Heart right ventricle (tissue), 16 donors: ENCODE data around the gene GIMAP4. TPM values are rescaled to one million over a fixed set of nuclear protein-coding genes. Genes with fewer than 3 reads are reported as not detected.

Experiments
- ATAC-seq, 8 donors: fragments of 200-7000 bp; cut with Tn5 transposase; one replicate each; pipeline ENCODE4 v1.9.1; 2020; ENCODE audit warnings: mild to moderate bottlenecking in 8 of 8, moderate library complexity in 8 of 8, moderate number of reproducible peaks in 1 of 8
- DNase-seq, 2 donors: peaks; one replicate each; pipeline ENCODE4 v3.0.0-alpha.2; 2020
- H3K27ac ChIP-seq, 10 donors: fragments of 200-600 bp; sonication (generic) in 2 of 10; one replicate each; pipeline versions ENCODE4 v1.5.0 to v1.8.0; 2020 to 2022; ENCODE audit warnings: mild to moderate bottlenecking in 3 of 10
- H3K27me3 ChIP-seq, 7 donors: fragments of 200-600 bp; one replicate each; pipeline ENCODE4 v1.8.0; 2021 to 2022; ENCODE audit warnings: mild to moderate bottlenecking in 2 of 7
- H3K36me3 ChIP-seq, 9 donors: fragments of 200-600 bp; sonication (generic) in 1 of 9; one replicate each; pipeline versions ENCODE4 v1.5.0 to v1.8.0; 2020 to 2022; ENCODE audit warnings: mild to moderate bottlenecking in 2 of 9
- H3K4me1 ChIP-seq, 9 donors: fragments of 200-600 bp; sonication (generic) in 1 of 9; one replicate each; pipeline versions ENCODE4 v1.5.0 to v1.8.0; 2020 to 2022; ENCODE audit warnings: mild to moderate bottlenecking in 4 of 9
- H3K4me3 ChIP-seq, 10 donors: fragments of 200-600 bp; sonication (generic) in 2 of 10; one replicate each; pipeline versions ENCODE4 v1.5.0 to v1.8.0; 2020 to 2022; ENCODE audit warnings: mild to moderate bottlenecking in 7 of 10, moderate library complexity in 2 of 10
- H3K9me3 ChIP-seq, 11 donors: fragments of 200-600 bp in 10 of 11; sonication (generic) in 2 of 11; one replicate each; pipeline versions ENCODE4 v1.5.0 to v1.8.0; 2013 to 2022; ENCODE audit warnings: mild to moderate bottlenecking in 2 of 11, control low read depth in 1 of 11, moderate library complexity in 1 of 11
- WGBS, 2 donors: extraction: QIAGEN DNeasy Blood & Tissue Kit; methylation state at CpG; one replicate each; pipeline ENCODE4 v1.1.7; 2013; ENCODE audit warnings: inconsistent platforms in 1 of 2; 5-methylcytosine and 5-hydroxymethylcytosine counted together
- intact Hi-C, 10 donors: fragments of 100-400 bp; cut with DNase I; formaldehyde crosslinking; loops; one replicate each; pipeline versions ENCODE4 v1.11.1 to v1.14.2; 2022
- polyA plus RNA-seq, 2 donors: library from polyadenylated mRNA; stranded (reverse); fragments of 200-250 nt; gene quantifications; one replicate each; pipeline ENCODE4 v1.2.3, GENCODE V29; 2013
- total RNA-seq, 10 donors: library from RNA; stranded (reverse); fragmentation: NEBNext Ultra II Directional in 3 of 10; extraction: Animal tissue kit (Norgen Biotek cat#: 25700) in 3 of 10; gene quantifications; one replicate each; pipeline versions ENCODE4 v1.2.1 to v1.2.4, GENCODE V29; 2021 to 2023
- TF ChIP-seq, protein P1 (sequence below), 9 donors: fragments of 200-600 bp; sonication (generic) in 2 of 9; IDR thresholded peaks; one replicate each; pipeline versions ENCODE4 v1.5.0 to v1.8.0; 2021 to 2022; ENCODE audit warnings: antibody characterized with exemption in 9 of 9, mild to moderate bottlenecking in 5 of 9, moderate library complexity in 1 of 9
- donor health status: Arrhythmogenic right ventricular cardiomyopathy.
- donor health status: ischemic (EF 13 %, LVEDD 7.1; RV severe dilation, severe dysfunction).
- donor health status: healthy with polysubstance abuse.
- donor health status: DM: no; HTN: yes; CAD: no.
- donor health status: DM: no; HTN: no; CAD: no.
- donor health status: ischemic (EF 25% LVEDD 6.9; RV normal size, moderate dysfunction).
- donor health status: ischemic (EF 25% LVEDD 5.7; RV mildly dilated, moderate dysfunction).
- donor health status: healthy.
- donor health status: DM: yes; HTN: yes; CAD: no.
- donor health status: Ischemic cardiomyopathy.
- donor health status: ischemic (EF 35%, LVEDD 5.7; RV mildly dilated, moderate dysfunction).
- donor health status: nonischemic (EF 11% LVEDD 7.7; RV severe dilation, severe dysfunction).
- donor health status: DM: yes; HTN: yes; CAD: no.
- donor health status: PGD.
- donor health status: ischemic (EF 29% LVEDD 5.4; RV normal size, mild dysfunction).
- donor health status: nonischemic (EF 23%, LVEDD 6.1; RV moderate dilation, normal function).

Gene GIMAP4
- total and polyA plus RNA-seq, 12 donors: 19.7 to 68.6 (median 34.5) TPM

DNA sequence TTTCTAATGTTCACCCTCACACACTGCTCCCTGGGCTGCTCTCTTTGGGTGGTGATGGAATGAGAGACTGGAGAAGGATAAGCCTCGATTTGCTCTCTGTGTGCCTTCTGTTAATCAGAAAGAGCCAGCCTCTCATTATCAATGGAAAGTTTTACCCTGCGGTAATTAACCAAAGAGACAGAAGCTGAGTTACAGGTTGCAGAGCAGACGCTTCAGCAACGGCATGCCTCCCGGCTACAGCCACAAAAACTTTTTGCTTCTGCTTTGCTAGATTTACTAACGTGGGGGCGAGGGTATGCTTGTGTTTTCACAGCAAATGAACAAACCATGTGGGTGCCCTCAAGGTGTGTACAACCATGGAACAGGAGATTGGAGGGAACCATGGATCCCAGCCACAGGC is 18.0 kb downstream of the GIMAP4 start:
- TF ChIP-seq, protein P1, sequence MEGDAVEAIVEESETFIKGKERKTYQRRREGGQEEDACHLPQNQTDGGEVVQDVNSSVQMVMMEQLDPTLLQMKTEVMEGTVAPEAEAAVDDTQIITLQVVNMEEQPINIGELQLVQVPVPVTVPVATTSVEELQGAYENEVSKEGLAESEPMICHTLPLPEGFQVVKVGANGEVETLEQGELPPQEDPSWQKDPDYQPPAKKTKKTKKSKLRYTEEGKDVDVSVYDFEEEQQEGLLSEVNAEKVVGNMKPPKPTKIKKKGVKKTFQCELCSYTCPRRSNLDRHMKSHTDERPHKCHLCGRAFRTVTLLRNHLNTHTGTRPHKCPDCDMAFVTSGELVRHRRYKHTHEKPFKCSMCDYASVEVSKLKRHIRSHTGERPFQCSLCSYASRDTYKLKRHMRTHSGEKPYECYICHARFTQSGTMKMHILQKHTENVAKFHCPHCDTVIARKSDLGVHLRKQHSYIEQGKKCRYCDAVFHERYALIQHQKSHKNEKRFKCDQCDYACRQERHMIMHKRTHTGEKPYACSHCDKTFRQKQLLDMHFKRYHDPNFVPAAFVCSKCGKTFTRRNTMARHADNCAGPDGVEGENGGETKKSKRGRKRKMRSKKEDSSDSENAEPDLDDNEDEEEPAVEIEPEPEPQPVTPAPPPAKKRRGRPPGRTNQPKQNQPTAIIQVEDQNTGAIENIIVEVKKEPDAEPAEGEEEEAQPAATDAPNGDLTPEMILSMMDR (IDR thresholded peaks at IDR 0.05): no peak
- intact Hi-C loops: loop anchor here in 3 of 10 donors (5.0 kb wide), 3 partner anchors 42 to 152 kb away; partner anchors contain the start of gene GIMAP5 (in 1 of the 3)
- no peaks in the 10 kb centered on the region for H3K27me3 ChIP-seq
- peak overlapping the region; percentile 45 to 95 (median 77) for H3K27ac ChIP-seq
- no peak for ATAC-seq
- no peak overlapping the region for H3K4me3 ChIP-seq
- peaks cover 0 to 46% (median 29%) of the 10 kb centered on the region in 9 donors for H3K4me1 ChIP-seq
- no peaks in the 10 kb centered on the region for H3K36me3 ChIP-seq
- 82 to 85% methylated on average over 7 of the region's 7 CpGs for WGBS, 2 donors
- H3K9me3 ChIP-seq: peaks cover 0 to 20% (median 6%) of the 10 kb centered on the region in 11 donors
- DNase-seq: no peak

DNA sequence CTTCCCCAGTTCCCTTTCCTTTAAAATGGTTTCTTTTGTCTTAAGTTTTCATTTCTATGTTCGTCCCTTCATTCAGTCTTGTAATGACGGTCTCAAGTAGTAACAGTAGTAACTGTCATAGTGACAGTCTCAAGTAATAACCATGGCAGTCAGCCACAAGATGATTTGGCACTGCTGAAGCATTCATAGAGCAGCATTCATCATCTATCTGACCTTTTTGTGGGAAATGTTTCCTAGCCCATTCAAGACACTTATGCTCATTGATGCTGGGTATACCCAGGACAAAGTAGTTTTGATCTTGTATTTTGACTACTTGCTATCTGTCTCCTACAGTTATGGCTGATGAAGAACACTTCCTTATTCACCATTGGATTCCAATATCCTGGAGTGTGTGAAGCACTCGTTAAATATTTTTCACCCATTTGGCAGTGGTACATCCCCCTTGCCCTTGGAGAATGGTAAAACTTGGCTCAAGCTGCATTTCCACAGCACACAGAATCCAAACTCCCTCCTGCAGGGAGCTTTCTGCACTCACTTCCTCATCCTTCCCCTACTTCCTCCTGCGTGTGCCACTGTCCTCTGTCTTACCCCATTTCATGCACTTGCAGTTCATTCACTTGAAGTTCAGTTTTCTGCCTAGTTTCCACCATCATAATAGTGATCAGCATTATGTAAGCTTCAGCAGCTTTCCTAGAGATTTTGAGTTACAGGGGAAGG is 19.0 kb downstream of the GIMAP4 start:
- intact Hi-C loops: loop anchor here in 3 of 10 donors (5.0 kb wide), 3 partner anchors 41 to 151 kb away; partner anchors contain the start of gene GIMAP5 (in 1 of the 3)
- Histone ChIP-seq H3K27ac (peak overlapping the region; percentile 50 to 95 (median 77)), H3K27me3 (no peaks in the 10 kb centered on the region), H3K9me3 (peaks cover 0 to 14% (median 1%) of the 10 kb centered on the region in 11 donors), H3K36me3 (no peaks in the 10 kb centered on the region), H3K4me1 (peaks cover 0 to 41% (median 29%) of the 10 kb centered on the region in 9 donors), H3K4me3 (peak overlapping the region in 2 of 10 donors; percentile 14 to 17)
- 43 to 44% methylated on average over 4 of the region's 4 CpGs for WGBS, 2 donors
- DNase-seq: no peak
- ATAC-seq: peak; percentile 49 to 71 (median 58)
- TF ChIP-seq, protein P1 (IDR thresholded peaks at IDR 0.05): no peak

DNA sequence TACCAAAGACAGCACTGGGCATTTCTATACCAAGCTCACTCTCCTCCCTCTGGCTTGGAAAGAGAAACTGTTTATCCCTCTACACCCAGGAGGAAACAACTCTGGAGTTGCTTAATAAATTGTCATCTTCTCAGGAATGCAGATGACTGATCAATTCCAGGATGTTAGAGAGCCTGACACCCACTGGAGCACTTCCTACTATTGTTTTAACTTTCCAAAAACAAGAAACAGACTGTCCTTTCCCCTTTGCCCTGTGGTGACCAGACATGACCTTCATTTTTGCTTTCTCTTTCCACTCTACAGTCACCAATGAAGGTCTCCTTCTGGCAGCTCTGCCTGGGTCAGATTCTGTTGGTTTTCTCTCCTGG is 19.6 kb downstream of the GIMAP4 start:
- Histone ChIP-seq H3K27me3 (no peaks in the 10 kb centered on the region), H3K4me1 (peaks cover 0 to 41% (median 29%) of the 10 kb centered on the region in 9 donors), H3K9me3 (peaks cover 0 to 14% (median 0%) of the 10 kb centered on the region in 11 donors), H3K4me3 (peak overlapping the region in 2 of 10 donors; percentile 14 to 25), H3K36me3 (no peaks in the 10 kb centered on the region), H3K27ac (peak overlapping the region; percentile 59 to 95 (median 78))
- DNase-seq (peak in 1 of 2 donors; percentile 49), ATAC-seq (peak; percentile 89 to 97 (median 93))
- TF ChIP-seq, protein P1 (IDR thresholded peaks at IDR 0.05): no peak
- intact Hi-C loops: loop anchor here in 3 of 10 donors (5.0 kb wide), 3 partner anchors 41 to 151 kb away; partner anchors contain the start of gene GIMAP5 (in 1 of the 3)

DNA sequence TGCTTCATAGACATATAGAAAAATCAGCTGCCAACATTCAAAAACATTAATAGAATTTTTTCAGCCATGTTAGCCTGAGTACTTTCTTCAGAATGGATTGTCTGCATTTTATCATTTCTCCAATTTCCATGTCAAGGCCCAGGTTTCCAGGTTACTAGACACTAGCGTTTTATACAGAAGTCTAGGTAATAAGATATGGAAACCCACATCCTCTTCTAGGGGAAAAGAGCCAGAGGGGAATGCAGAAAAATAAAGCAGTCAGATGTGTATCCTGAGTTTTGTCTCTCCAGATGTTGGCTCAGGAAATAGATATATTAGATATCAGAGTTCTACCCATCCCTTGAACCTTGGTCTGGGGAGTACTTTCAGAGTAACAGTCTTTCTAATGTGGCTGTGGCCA is 20.4 kb downstream of the GIMAP4 start:
- peaks cover 0 to 41% (median 29%) of the 10 kb centered on the region in 9 donors for H3K4me1 ChIP-seq
- peaks cover 0 to 21% (median 0%) of the 10 kb centered on the region in 11 donors for H3K9me3 ChIP-seq
- TF ChIP-seq, protein P1 (IDR thresholded peaks at IDR 0.05): no peak
- H3K27ac ChIP-seq: peak overlapping the region; percentile 59 to 95 (median 78)
- DNase-seq (no peak), ATAC-seq (no peak)
- 60% methylated on average over 1 of the region's 1 CpG for WGBS, 2 donors
- intact Hi-C loops: loop anchor here in 3 of 10 donors (5.0 kb wide), 3 partner anchors 40 to 150 kb away; partner anchors contain the start of gene GIMAP5 (in 1 of the 3)
- no peaks in the 10 kb centered on the region for H3K27me3 ChIP-seq
- no peaks in the 10 kb centered on the region for H3K36me3 ChIP-seq
- H3K4me3 ChIP-seq: peak overlapping the region in 1 of 10 donors; percentile 25
